ENCODE measurements around the gene LRTM1.

- no peak for TF ChIP-seq POLR2A (IDR thresholded peaks at IDR 0.05)
- TF ChIP-seq CTCF (IDR thresholded peaks at IDR 0.05 in 8 of 11, conservative IDR thresholded peaks at IDR 0.05 in 3 of 11), result no peak
- no peak for TF ChIP-seq POLR2AphosphoS5 (IDR thresholded peaks at IDR 0.05)
Measured at GRCh38 chr3:54936561-54936960, 8.7 kb upstream of the LRTM1 start.

Data from spleen (tissue), 7 donors.